Stimulated activated CD8-positive, alpha-beta memory T cell treated with anti-CD3 and anti-CD28 coated beads, Interleukin-15, amount 100 ng/mL, for 48 hours (primary cell): ENCODE data around the gene GIGYF2.

Experiments used
- DNase-seq, 2 donors: peaks; one replicate each; pipeline ENCODE4 v3.0.0-alpha.2; 2020; ENCODE audit warnings: low read depth in 2 of 2

The GIGYF2 gene

DNA sequence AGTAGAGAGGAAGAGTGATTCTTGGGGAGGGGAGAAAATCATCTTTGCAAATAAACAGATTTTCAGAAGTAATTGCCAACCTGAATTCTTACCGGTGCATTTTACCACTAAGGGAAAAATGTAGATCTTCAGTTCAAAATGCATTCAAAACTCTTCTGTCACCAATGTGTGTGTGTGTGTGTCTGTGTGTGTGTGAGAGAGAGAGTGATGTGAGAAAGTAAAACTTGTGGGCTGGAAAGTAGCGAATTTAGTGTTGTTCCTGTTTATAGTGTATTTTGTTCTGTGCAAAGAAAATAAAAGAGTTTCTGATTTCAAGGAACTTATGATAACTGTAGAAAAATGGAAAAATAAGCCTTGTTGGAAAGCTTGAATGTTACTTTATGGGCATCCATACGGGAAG is 52.2 kb downstream of the GIGYF2 start:
- no peak for DNase-seq

DNA sequence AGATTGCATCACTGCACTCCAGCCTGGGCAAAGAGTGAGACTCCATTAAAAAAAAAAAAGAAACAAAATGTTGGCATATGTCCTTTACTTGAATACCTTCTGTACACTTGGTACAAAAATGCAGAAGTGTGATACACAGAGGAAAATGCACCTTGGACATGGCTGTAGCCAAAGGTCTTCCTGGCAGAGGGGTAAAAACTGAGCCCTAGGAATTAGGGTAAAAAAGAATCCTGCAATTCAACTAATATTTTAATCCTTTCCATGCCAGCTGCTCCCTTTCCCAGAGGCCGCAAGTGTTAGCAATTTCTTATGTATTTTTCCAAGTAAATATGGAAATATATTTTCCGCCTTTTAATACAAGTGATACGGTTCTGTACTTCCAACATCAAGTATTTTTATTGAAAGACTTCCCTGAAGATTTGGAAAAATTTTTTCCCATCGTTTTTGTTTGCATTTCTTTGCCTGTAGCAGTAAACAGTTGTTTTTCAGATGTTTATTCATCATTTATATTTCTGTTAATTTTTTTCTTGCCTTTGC is 53.1 kb downstream of the GIGYF2 start:
- DNase-seq = no peak

DNA sequence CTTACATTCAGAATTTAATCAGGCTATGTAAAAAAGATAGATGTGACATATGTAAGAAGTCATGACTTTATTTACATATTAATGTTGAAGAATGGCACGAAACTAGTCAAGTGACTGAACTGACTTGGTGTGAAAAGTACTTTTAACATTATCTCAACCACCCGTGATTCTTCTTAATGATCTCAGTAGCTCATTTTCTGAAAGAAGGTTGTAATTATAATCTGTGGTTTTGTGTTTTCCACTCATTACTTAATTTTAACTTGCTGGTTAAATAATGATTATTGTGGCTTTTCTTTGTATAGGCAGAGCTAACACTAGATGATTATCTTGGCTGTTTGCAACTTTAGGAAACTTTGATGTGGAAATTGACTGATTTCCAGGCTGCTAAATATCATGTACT is 60.8 kb downstream of the GIGYF2 start:
- DNase-seq = no peak

DNA sequence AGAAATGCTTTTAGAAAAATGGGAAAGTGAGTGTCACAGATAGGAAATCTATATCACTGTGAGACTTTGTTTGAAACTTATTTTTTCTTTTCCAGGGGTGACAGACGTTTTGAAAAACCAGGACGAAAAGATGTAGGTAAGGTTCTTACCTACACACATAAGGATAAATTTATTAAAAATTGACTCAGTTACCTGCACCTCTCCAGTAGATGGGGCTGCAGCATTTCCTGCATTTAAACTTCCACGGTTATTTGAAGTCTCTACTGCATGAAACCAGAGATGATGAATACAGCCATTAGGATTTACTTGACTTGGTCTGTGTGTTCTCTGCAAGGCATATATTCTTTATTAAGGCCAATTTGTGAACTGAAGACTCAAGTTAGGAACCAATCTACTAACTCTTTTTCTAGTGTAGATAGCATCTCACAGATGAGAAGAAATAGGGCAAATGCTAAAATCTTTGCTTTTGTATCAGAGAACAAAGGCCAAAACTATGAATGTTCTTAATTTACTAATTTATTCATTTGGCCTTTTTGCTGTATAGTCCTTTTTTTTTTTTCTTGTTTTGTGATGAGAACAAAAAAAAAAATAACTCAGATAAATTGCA is 64.3 kb downstream of the GIGYF2 start:
- DNase-seq = no peak

DNA sequence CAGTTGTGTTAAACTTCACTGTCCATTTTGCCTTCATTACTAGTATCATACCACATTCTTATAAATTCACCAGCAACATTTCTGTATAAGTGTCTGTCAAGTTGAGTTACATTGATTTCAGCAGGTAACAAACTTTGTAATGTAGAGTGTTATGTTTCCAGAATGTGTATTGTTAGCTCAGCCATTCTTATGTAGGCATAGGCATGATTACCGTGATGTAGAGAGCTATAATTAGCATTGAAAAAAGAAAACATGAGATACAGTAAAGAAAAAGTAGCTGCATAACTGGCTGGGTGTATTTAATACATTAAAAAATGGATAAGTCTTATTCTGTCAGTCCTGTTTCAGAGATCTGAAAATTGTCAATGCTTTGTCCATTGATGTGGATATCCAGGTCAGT is 70.7 kb downstream of the GIGYF2 start:
- DNase-seq = no peak

DNA sequence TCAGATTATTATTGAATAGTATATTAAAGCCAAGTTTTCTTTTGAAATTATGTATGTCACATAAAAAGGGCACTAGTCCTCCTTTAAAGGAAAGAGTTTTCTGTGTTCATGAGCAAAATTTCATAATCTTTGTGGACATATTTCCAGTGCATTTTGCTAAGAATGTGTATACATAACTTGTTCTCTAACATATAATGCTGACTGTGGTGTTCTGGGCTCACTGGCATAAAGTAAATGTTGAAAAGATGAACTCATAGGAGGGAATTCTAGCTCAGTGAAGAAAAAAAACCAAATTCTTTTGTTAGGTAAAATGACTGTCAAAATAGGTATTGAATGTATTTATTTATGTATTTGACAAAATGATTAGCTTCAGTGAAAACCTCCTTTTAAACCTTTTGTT is 73.1 kb downstream of the GIGYF2 start:
- DNase-seq = no peak

DNA sequence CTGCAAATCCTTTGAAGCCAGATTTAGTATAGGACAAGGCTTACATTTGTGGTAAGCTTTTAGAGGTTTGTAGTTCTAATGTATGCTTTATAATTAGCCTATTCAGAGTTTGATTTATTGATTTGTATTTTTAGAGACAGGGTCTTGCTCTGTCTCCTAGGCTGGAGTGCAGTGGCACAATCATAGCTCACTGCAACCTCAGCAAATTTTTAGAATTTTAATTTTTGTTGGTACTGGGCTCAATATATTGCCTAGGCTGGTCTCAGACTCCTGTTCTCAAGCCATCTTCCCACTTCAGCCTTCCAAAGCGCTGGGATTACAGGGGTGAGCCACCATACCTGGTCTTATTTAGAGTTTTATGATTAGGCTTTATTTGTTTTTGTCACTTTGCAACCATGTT is 74.7 kb downstream of the GIGYF2 start:
- no peak for DNase-seq

DNA sequence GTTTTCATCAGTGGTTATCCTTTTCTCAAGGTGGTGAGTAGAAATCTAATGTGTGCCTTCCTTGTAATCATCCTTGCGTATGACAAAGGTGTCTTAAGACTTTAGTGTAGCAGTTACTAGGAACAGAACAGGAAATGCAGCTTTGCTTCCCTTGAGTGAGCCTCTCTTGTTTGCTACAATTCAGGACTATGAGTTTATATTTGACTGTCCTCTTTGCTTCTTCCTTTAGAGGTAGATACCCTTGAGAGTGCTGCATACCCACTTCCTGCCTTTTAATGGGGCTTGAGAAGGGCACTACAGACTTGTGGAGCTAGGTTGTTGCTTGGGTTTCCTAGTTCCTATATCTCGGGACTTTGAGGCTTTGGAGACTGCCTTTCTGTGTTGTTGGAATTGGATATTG is 75.4 kb downstream of the GIGYF2 start:
- no peak for DNase-seq

DNA sequence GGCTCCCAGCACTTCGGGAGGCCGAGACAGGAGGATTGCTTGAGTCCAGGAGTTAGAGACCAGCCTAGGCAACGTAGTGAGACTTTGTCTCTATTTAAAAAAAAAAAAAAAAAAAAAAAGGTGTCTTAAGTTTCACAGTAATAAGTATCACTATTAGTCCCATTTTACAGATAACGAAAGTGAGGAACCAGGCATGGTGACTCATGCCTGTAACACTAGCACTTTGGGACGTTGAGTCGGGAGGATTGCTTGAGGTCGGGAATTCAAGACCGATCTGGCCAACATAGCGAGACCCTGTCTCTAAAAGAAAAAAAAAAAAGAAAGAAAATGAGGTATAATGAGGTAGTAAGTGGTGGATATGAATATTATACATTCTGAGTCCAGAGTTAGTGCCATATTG is 76.7 kb downstream of the GIGYF2 start:
- DNase-seq = no peak

DNA sequence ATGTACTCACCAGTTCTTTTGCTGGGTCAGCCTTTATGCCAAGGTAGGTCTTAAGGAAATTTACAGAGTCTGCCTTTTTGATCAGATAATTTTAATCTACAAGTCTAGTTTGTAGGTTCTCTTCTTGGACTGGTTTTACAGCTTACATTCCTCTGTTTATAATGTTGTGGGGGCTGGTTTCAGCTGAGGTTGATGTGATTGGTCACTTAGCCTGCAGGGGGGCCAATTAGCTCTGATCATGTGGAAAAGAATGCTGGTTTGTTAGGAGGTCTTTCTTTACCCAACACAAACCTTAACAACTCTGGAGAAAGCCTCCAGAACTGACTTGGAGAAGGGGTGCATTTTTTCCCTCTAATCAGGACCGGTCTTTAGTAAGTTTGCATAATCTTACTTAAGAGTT is 79.3 kb downstream of the GIGYF2 start, which contains the start of gene KCNJ13:
TSS of gene KCNJ13 (minus strand) at position 131 of the 400 bp plus-strand sequence. CDS start 5,203 bp downstream, outside the sequence.
- no peak for DNase-seq

DNA sequence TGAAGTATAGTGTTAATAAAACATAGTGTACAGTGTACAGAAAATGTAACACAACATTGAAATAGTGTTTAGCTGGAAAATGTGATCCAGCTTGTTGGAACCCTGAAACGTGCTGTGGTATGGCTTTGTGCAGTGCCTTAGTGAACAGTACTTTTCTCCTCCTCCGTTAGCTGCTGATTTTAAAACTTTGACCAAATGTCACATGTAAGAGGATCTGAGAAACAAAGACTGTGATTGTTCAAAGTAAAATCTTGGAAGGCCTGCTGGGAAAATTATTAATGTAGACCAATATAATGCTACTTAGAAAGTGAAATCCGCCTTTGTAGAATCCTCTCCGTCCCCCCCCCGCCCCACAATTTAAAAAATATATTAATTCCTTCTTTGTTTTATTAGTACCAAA is 80.1 kb downstream of the GIGYF2 start:
- no peak for DNase-seq

DNA sequence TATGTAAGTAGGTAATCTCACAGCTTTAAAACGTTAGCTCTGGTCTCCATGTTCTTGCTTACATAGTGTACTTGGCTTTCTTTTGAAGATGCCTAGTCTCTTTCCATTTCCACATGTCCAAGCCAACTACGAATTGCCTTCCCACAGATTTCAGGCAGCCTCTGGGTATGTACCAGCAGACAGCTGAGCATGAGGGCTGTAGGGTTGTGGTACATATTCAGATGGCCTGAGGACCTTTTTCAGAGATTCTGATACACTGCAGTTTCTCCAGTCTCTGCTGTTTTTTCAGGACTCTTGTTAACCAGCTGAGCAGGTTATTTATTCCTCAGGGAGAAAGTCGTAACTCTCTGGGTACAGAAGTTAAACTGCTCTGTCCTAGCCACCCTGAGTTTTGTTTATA is 82.3 kb downstream of the GIGYF2 start:
- no peak for DNase-seq

DNA sequence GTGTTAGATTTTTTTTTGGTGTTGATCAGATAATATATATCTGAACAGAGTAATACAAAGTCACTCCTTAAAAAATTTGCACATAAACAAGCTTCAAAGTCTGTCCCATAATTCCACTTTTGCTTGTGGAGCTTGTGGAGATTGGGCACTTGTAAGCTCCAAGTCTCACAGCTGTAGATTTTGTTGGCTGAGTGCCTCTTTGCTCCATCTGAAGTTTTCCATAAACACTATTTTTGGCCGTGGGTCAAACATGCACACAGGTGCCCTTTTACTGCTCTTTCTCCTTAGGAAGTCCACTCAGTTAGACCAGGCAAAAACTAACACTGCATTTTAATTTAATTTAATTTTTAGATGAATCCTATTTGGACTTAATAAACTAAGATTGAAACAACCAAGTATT is 82.8 kb downstream of the GIGYF2 start:
- no peak for DNase-seq

DNA sequence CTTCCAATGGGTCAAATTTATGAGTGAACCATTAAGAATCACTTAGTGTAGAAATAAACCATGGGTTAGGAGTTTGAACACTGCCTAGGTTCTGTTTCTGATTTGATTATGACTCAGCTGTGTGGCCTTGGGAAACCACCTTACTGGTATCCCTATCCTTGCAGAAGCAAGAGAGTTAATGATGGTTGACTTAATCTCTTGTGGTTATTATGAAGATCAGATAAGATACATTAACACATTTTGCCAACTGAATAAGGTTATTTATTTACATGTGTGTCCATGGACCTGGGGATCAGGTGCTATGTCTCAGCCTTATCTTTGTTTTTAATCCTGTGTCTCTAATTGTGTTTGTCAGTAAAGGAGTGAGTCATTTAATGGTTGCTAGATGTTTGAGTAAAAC is 84.6 kb downstream of the GIGYF2 start:
- DNase-seq = peak in 1 of 2 donors; percentile 22

DNA sequence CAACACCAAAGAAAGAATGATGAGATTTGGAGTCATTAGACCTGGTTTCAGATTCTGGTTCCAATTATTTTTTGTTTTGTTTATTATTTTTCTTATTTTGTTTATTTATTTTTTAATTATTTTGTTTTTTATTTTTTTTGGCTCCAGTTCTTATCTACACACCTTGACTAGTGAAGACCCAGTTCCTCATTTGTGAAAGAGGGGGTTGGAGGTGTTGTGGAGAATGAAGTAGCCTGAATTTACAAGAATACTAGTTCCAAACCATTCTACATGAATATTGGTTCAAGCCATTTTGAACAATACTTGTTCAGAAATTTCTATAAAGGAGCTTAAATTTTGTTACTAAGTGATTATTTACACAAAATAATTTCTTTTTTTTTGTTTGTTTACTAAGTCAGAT is 86.1 kb downstream of the GIGYF2 start:
- DNase-seq = no peak

DNA sequence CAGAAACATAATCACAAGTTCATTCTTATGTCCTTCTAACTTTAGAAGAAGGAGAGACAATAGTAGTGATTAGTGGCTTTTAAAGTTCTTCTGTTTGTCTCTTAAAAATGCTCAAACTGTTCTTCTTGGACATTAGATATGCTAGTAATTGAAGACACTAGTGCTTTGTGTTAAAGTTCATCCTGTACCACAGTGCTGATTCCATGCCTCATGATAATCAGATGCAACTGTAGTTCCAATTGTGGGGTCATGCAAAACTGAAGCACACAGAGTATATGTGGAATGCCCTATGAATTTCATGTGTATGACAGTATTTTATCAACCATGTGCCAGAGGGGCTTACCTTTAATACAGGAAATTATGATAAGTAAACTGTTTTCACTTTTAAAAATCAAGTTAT is 90.7 kb downstream of the GIGYF2 start:
- no peak for DNase-seq

DNA sequence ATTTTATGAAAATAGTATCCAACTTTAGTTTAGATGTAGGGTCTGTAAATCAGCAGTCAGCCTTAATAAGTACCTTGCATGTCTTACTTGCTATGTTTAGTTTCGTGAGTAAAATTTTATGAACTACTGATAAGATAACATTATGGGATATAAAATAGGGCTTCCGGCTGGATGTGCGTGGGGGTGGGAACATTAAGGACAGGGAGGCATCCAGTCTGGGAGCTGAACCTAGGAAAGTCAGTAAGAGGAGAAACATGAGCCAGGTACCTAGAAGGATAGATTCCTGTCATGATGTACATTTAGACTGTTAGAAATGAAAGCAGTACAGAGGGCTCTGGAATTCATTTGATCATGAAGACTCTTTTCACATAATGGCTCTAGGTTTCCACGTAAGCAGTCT is 92.0 kb downstream of the GIGYF2 start:
- no peak for DNase-seq

DNA sequence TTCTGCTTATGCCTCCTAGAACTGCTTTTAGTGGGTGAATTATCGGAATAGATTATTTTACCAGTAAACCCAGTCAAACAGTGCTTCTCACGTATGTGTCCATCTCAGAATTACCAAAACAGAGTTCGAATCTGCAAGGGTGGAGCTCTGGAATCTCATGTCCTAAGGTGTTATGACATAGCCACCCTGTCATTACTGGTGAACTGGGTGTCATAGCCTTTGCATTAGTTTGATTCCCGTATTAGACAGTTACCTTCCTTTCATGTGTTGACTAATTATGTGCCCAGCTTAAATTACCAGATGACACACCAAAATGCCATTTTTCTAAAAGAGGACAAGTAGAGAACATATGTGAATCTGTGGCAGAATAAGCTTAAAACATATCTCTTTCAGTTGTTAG is 94.4 kb downstream of the GIGYF2 start:
- DNase-seq = no peak

DNA sequence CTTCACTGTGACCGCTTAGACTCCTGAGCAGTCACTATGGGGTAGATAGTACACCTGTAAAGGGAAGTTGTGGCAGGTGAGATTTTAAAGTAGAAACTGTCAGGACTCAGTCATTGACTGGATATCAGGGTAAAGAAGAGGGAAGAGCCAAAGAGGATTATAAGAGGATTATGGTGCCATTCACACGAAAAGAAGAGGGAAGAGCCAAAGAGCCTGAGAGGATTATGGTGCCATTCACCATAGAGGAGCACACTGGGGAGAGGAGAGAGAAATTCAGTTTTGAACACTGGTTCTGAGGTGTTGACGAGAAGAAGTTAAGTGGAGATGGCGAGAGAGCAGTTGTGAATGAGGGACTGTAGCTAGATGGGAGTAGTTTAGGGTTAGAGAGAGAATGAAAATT is 96.1 kb downstream of the GIGYF2 start:
- DNase-seq = no peak

DNA sequence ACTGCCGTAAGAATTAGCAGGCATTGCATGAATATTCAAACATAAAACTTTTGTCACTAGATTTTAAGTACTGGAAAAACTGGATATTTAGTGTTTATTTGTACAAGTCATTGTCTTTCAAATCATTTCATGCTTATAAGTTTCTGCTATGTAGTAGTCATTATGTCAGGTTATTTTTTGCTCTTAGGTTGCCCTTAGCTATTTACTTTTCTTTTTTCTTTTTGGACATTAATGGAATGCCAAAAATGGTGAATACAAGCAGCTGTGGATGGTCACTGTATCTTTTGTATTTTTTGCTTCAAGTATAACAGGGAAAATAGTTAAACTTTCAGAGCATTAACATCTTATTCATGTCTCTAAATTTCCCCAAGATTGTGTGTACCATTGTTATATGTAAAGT is 97.8 kb downstream of the GIGYF2 start:
- DNase-seq = no peak

DNA sequence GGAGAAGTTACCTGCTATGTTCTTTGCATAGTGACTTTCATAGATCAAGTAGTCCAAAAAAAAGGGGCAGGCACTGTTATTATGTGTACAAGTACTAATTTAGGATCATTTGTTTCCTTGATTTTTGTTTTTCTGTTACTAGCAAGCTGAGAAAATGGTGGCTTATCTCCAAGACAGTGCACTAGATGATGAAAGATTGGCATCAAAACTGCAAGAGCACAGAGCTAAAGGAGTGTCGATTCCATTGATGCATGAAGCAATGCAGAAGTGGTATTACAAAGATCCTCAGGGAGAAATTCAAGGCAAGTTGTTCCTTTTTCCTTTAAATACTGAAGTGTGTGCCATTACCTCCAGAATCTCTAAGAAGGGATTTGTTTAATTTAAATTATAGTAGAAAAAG is 98.8 kb downstream of the GIGYF2 start:
- no peak for DNase-seq

DNA sequence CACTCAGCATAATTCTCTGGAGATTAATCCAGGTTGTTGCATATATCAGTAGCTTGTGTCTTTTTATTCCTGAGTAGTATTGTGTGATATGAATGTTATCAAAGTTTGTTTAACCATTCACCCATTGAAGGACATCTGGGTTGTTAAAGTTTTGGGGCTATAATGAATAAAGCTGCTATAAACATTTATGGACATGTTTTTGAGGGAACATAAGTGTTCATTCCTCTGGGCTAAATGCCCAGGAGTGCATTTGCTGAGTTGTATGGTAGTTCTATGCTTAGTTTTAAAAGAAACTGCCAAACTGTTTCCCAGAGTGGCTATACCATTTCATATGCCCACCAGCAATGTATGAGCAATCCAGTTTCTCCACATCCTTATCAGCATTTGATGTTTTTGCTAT is 101.1 kb downstream of the GIGYF2 start:
- DNase-seq = no peak

DNA sequence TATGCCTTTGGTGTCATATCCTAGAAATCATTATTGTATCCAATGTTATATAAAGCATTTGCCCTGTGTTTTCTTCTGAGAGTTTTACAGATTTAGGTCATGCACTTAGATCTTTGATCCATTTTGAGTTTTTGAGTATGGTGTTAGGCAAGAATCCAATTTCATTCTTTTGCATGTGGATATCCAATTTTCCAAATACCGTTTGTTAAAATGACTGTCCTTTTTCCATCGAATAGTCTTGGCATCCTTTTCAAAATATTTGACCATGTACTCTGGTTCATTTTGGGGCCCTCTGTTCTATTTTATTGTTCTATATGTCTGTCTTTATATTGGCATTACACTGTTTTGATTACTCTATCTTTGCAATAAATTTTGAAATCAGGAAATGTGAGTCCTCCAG is 103.0 kb downstream of the GIGYF2 start:
- no peak for DNase-seq

DNA sequence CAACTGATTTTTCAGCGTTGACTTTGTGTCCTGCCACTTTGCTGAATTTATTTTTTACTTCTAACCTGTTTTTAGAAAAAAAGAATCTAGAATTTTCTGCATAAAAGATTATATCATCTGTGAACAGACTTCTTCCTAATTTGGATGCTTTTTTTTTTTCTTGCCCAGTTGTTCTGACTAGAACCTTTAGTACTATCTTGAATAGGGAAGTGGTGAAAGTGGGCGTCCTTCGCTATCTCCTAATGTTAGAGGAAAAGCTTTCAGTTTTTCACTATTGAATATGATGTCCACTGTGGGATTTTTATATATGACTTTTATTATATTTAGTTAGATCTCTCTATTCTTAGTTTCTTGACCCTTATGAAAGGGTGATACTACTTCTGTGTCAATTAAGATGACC is 105.0 kb downstream of the GIGYF2 start:
- no peak for DNase-seq
